ENCODE measurements around the gene GDPD5.

DNA sequence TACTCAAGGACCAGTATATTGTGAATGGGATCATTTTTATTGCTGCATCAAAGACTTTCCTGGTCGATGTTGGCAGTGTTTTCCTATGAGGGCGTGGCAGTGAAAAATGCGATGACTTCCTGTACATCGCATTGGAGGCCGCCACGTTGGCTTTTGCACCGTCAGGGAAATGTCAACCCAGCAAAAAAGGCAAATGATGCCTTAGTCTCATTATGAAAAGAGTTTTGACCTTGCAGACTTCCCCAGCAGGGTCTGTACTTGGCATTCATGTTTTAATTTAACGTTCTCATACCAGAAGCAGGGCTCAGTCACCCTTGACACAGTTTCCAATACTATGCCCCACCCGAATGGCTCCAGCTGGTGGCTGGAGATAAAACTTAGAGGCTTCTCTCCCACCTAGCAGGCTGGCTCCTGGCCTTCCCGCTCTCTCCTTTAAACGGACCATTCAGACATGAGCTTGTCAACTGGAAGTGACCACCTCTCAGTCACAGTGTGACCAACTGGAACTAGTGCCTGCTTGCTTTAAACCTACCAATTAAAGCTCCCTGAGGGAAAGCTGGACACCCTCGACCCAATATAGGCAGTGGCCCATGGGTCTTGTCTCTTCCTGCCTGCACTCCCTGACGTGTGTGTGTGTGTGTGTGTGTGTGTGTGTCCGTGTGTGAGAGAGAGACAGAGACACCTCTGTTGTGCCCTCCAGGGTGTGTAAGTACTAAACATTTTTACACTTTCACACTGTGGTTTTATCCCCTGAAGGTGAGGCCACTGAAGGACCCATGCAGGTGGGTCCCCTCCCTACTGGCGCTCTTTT lies 8.7 kb upstream of the GDPD5 start:
- TF ChIP-seq POLR2A (IDR thresholded peaks at IDR 0.05) = no peak
- TF ChIP-seq, protein P1, sequence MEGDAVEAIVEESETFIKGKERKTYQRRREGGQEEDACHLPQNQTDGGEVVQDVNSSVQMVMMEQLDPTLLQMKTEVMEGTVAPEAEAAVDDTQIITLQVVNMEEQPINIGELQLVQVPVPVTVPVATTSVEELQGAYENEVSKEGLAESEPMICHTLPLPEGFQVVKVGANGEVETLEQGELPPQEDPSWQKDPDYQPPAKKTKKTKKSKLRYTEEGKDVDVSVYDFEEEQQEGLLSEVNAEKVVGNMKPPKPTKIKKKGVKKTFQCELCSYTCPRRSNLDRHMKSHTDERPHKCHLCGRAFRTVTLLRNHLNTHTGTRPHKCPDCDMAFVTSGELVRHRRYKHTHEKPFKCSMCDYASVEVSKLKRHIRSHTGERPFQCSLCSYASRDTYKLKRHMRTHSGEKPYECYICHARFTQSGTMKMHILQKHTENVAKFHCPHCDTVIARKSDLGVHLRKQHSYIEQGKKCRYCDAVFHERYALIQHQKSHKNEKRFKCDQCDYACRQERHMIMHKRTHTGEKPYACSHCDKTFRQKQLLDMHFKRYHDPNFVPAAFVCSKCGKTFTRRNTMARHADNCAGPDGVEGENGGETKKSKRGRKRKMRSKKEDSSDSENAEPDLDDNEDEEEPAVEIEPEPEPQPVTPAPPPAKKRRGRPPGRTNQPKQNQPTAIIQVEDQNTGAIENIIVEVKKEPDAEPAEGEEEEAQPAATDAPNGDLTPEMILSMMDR (IDR thresholded peaks at IDR 0.05) = no peak

Measured in adrenal gland (tissue), 5 donors.